Naive thymus-derived CD4-positive, alpha-beta T cell (primary cell): ENCODE results near the gene ADM2. TPM values are rescaled to one million over a fixed set of nuclear protein-coding genes. Genes with fewer than 3 reads are reported as not detected.
"Not testable (repeated sequence)": the region's sequence is repeated elsewhere in the genome, so short reads cannot be mapped to it uniquely, and the experiment has no call there.

Experiments
- ATAC-seq: fragments of 150-1000 bp; cut with Tn5 transposase; 2 replicates; pipeline ENCODE4 v1.10.0; 2021; ENCODE audit warnings: mild to moderate bottlenecking, moderate library complexity
- CTCF ChIA-PET: fragments of 350-600 bp; sonication (Branson Sonifier 250); formaldehyde crosslinking; loops from one replicate; lab custom pipeline; 2021; ENCODE audit warnings: antibody characterized with exemption; lab: Charles Lee
- POLR2A ChIA-PET: fragments of 350-600 bp; sonication (Branson Sonifier 250); formaldehyde crosslinking; loops from one replicate; lab custom pipeline; 2021; ENCODE audit warnings: antibody characterized with exemption, inconsistent platforms; lab: Charles Lee
- DNase-seq, 9 donors: peaks; one replicate each; pipeline versions ENCODE4 v3.0.0 to v3.0.0-alpha.2; 2020 to 2022; ENCODE audit warnings: mixed read lengths in 1 of 9
- H3K27ac ChIP-seq: one replicate; pipeline ENCODE4 v1.7.0; 2013; ENCODE audit warnings: mild to moderate bottlenecking, low read depth, low read length, moderate library complexity
- H3K27me3 ChIP-seq, 2 donors: one replicate each; pipeline ENCODE4 v1.7.0; 2013; ENCODE audit warnings: low read length in 2 of 2, mild to moderate bottlenecking in 2 of 2, moderate library complexity in 2 of 2; ENCODE audit not compliant: control insufficient read depth in 2 of 2, insufficient read depth in 2 of 2
- H3K36me3 ChIP-seq, 3 experiments: 1 replicate in 2 of 3; 2 replicates in 1 of 3; pipeline ENCODE4 v1.7.0; 2013; ENCODE audit warnings: low read length in 3 of 3, mild to moderate bottlenecking in 3 of 3, moderate library complexity in 1 of 3; ENCODE audit not compliant: insufficient read depth in 3 of 3, control insufficient read depth in 2 of 3
- H3K4me1 ChIP-seq, 2 donors: one replicate each; pipeline ENCODE4 v1.7.0; 2013; ENCODE audit warnings: low read length in 2 of 2, mild to moderate bottlenecking in 2 of 2, moderate library complexity in 1 of 2; ENCODE audit not compliant: control insufficient read depth in 2 of 2, insufficient read depth in 2 of 2
- H3K4me3 ChIP-seq: 2 replicates; pipeline ENCODE4 v1.7.0; 2013; ENCODE audit warnings: mild to moderate bottlenecking, low read length
- H3K9me3 ChIP-seq, 3 experiments: 1 replicate in 2 of 3; 2 replicates in 1 of 3; pipeline ENCODE4 v1.7.0; 2013; ENCODE audit warnings: low read length in 3 of 3; ENCODE audit not compliant: control insufficient read depth in 2 of 3
- H3K27ac Mint-ChIP-seq, 9 donors: one replicate each; pipeline ENCODE4 v1.8.0; 2020 to 2022; ENCODE audit warnings: mixed read lengths in 9 of 9, mild to moderate bottlenecking in 8 of 9, moderate library complexity in 5 of 9, inconsistent platforms in 2 of 9
- H3K27me3 Mint-ChIP-seq, 5 donors: one replicate each; pipeline ENCODE4 v1.8.0; 2021 to 2022; ENCODE audit warnings: mixed read lengths in 5 of 5, mild to moderate bottlenecking in 1 of 5
- H3K36me3 Mint-ChIP-seq, 5 donors: one replicate each; pipeline ENCODE4 v1.8.0; 2020 to 2022; ENCODE audit warnings: mixed read lengths in 5 of 5, mild to moderate bottlenecking in 3 of 5, inconsistent platforms in 1 of 5
- H3K4me1 Mint-ChIP-seq, 7 donors: one replicate each; pipeline ENCODE4 v1.8.0; 2020 to 2022; ENCODE audit warnings: mixed read lengths in 7 of 7, mild to moderate bottlenecking in 3 of 7, inconsistent platforms in 1 of 7
- H3K4me3 Mint-ChIP-seq, 10 donors: one replicate each; pipeline ENCODE4 v1.8.0; 2020 to 2022; ENCODE audit warnings: mild to moderate bottlenecking in 10 of 10, mixed read lengths in 10 of 10, moderate library complexity in 6 of 10, inconsistent platforms in 2 of 10
- H3K9me3 Mint-ChIP-seq, 11 donors: one replicate each; pipeline ENCODE4 v1.8.0; 2020 to 2022; ENCODE audit warnings: mixed read lengths in 11 of 11, mild to moderate bottlenecking in 4 of 11, inconsistent platforms in 1 of 11, moderate library complexity in 1 of 11
- intact Hi-C, 2 donors: fragments of 100-400 bp; cut with micrococcal nuclease; formaldehyde crosslinking; loops; one replicate each; pipeline ENCODE4 v1.15.1; 2023
- polyA plus RNA-seq, 2 donors: library from polyadenylated mRNA; unstranded; fragments of 300-500 nt; fragmentation: Illumina TruSeq; gene quantifications; one replicate each; pipeline ENCODE4 v1.2.3, GENCODE V29; 2021
- total RNA-seq, 6 experiments: library from RNA in 5 of 6; stranded (reverse) in 5 of 6; gene quantifications; 1 replicate in 5 of 6; 2 replicates in 1 of 6; pipeline ENCODE4 v1.2.3 and lab custom pipeline; 2021 to 2026

Gene ADM2
- total and polyA plus RNA-seq, 7 experiments from 2014 or later, result 0.24 to 4.5 (median 3.7) TPM

DNA sequence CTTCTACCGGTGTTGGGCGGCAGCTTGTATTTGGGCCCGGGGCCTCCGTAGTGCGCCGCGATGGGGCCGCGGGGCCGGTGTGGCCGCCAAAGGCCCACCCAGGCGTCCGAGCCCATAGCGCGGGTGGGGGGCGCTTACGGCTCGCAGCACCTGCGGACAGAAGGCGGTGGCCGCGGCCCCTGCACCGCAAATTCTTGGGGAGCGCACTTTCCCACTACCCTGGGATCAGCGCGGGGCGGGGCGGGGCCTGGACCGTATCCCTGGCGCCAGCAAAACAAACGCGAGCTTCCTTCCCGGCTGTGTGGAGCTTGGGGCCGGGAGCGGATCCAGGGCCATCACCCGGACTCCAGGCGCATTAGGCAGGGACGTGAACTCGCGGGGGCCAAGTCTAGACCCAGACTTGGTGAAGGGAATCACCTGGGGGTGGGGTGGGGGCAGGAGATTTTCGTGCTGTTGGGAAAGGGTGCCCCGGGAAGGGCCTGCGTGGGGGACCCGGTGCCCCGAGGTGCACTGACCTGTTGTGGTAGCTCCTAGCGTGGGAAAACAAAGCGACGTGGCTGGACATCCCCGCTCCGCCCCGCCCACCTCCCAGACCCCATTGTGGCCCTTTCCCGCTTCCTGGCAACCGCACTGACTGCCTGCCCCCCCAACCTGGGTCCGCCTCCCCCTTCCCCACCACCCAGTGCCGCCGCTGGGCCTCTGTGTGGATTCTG lies 50.8 kb downstream of the ADM2 start:
- peaks cover 0 to 54% (median 25%) of the 10 kb centered on the region in 7 donors for H3K4me1 Mint-ChIP-seq
- H3K4me3 ChIP-seq, result peak overlapping the region; percentile 86
- H3K36me3 Mint-ChIP-seq, result peaks cover 0 to 18% (median 0%) of the 10 kb centered on the region in 5 donors
- intact Hi-C loops, result loop anchor here (1.0 to 10.0 kb wide), 6 partner anchors 7 to 567 kb away; partner anchors contain the start of genes SYCE3 (in 2 of the 2), KLHDC7B (in 1 of the 2) and PIM3 (in 1 of the 2)
- ATAC-seq (no peak), DNase-seq (peak in 1 of 9 donors; percentile 54)
- ChIA-PET POLR2A (interaction anchor here (1.0 to 2.4 kb wide), 5 partner anchors 8 to 89 kb away, joined by 7 to 16 read pairs (median 9); partner anchors contain the start of genes CHKB and SYCE3), CTCF (interaction anchor here (1.2 kb wide), 1 partner anchor 31 kb away, joined by 4 read pairs; the partner anchor contains the start of gene SYCE3)
- H3K27ac Mint-ChIP-seq, result peak overlapping the region in 6 of 9 donors; percentile 28 to 100 (median 86)
- H3K27me3 Mint-ChIP-seq, result peaks cover 0 to 5% (median 0%) of the 10 kb centered on the region in 5 donors
- H3K36me3 ChIP-seq, result no peaks in the 10 kb centered on the region
- peaks cover 0 to 7% of the 10 kb centered on the region in 2 donors for H3K4me1 ChIP-seq
- H3K27ac ChIP-seq, result peak overlapping the region; percentile 84
- no peaks in the 10 kb centered on the region for H3K27me3 ChIP-seq
- H3K9me3 Mint-ChIP-seq, result no peaks in the 10 kb centered on the region
- H3K4me3 Mint-ChIP-seq, result peak overlapping the region; percentile 39 to 96 (median 85)
- no peaks in the 10 kb centered on the region for H3K9me3 ChIP-seq

DNA sequence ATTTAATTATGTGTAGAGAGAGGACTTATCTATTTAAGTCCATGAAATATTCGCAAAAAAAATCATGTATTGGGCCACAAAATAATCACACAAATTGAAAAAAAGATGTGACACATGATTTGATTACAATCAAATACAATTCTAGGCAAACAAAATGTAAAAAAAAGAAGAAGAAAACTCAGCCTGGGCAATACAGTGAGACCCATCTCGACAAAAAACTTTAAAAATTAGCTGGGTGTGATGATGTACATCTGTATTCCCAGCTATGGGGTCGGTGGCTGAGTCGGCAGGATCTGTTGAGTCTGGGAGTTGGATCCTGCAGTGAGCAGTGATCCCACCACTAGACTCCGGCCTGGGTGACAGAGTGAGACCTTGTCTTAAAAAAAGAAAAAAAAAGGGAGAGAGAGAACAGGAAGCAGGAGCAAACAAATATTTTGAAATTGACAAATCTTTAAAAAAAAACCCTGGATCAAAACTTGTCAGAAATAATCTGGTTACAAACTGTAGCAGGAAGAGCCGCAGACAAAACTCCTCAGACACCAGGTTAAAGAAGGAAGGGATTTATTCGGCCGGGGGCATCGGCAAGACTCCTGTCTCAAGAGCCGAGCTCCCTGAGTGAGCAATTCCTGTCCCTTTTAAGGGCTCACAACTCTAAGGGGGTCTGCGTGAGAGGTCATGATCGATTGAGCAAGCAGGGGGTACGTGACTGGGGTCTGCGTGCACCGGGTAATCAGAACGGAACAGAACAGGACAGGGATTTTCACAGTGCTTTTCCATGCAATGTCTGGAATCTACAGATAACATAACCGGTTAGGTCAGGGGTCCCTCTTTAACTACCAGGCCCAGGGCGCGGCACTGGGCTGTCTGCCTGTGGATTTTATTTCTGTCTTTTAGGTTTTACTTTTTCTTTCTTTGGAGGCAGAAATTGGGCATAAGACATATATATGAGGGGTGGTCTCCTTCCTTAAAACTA lies 51.8 kb downstream of the ADM2 start:
- DNase-seq, result no peak
- Histone ChIP-seq H3K27me3 (no peaks in the 10 kb centered on the region), H3K9me3 (no peaks in the 10 kb centered on the region), H3K4me3 (no peak overlapping the region), H3K36me3 (no peaks in the 10 kb centered on the region), H3K27ac (no peak overlapping the region), H3K4me1 (peaks cover 4 to 7% of the 10 kb centered on the region in 2 donors)
- H3K36me3 Mint-ChIP-seq, result peaks cover 0 to 15% (median 0%) of the 10 kb centered on the region in 5 donors
- ChIA-PET CTCF (interaction anchor here (1.2 kb wide), 1 partner anchor 30 kb away, joined by 4 read pairs; the partner anchor contains the start of gene SYCE3), POLR2A (interaction anchor here (2.0 to 2.4 kb wide), 2 partner anchors 30 to 88 kb away, joined by 9 to 10 read pairs; partner anchors contain the start of gene SYCE3)
- peaks cover 0 to 5% (median 0%) of the 10 kb centered on the region in 5 donors for H3K27me3 Mint-ChIP-seq
- peak overlapping the region; percentile 23 to 96 (median 68) for H3K4me3 Mint-ChIP-seq
- H3K4me1 Mint-ChIP-seq, result peaks cover 5 to 54% (median 22%) of the 10 kb centered on the region in 7 donors
- ATAC-seq, result no peak
- intact Hi-C loops, result loop anchor here in 1 of 2 donors (10.0 kb wide), 1 partner anchor 568 kb away; the partner anchor contains the start of gene PIM3
- no peaks in the 10 kb centered on the region for H3K9me3 Mint-ChIP-seq
- peak overlapping the region in 6 of 9 donors; percentile 51 to 100 (median 86) for H3K27ac Mint-ChIP-seq

DNA sequence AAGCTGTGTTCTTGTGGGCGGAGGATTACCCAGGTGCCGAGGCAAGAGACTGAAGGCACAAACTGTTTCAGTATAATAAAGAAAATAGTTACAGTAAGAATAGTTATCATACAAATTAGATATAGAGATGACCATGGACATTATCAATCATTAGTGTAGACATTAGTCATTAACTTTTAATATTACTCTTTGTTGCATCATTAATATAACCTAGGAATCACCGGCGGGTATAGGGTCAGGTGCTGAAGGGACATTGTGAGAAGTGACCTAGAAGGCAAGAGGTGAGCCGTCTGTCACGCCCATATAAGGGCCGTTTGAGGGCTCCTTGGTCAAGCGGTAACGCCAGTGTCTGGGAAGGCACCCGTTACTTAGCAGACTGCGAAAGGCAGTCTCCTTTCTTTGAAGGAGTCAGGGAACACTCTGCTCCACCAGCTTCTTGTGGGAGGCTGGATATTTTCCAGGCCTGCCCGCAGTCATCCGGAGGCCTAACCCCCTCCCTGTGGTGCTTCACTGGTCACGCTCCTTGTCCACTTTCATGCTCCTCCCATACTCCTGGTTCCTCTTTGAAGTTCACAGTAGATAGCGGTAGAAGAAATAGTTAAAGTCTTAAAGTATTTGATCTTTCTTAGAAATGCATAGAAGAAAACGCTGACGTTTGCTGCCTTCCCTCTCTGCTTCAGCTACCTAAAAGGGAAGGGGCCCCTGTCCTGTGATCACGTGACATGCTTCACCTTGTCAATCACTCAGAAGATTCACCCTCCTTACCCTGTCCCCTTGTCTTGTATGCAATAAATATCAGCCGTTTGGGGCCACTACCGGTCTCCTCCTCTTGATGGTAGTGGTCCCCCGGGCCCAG lies 52.7 kb downstream of the ADM2 start:
- H3K36me3 Mint-ChIP-seq, H3K9me3 ChIP-seq, H3K4me3 ChIP-seq, H3K36me3 ChIP-seq, H3K27me3 Mint-ChIP-seq, H3K27me3 ChIP-seq, DNase-seq, H3K27ac ChIP-seq, H3K9me3 Mint-ChIP-seq, ATAC-seq: not testable (repeated sequence)
- POLR2A ChIA-PET, result interaction anchor here (1.9 kb wide), 1 partner anchor 8 kb away, joined by 8 read pairs; the partner anchor contains the start of gene SCO2
- H3K4me3 Mint-ChIP-seq, result peak overlapping the region in 3 of 10 donors; percentile 24 to 96 (median 25)
- CTCF ChIA-PET, result interaction anchor here (1.4 to 3.7 kb wide), 2 partner anchors 8 to 14 kb away, joined by 3 to 20 read pairs; partner anchors contain the start of gene SCO2
- peaks cover 7 to 49% (median 28%) of the 10 kb centered on the region in 7 donors for H3K4me1 Mint-ChIP-seq
- H3K27ac Mint-ChIP-seq, result peak overlapping the region in 7 of 9 donors; percentile 2 to 100 (median 85)
- intact Hi-C loops, result loop anchor here in 1 of 2 donors (10.0 kb wide), 1 partner anchor 569 kb away; the partner anchor contains the start of gene PIM3
- peaks cover 11 to 12% of the 10 kb centered on the region in 2 donors for H3K4me1 ChIP-seq

DNA sequence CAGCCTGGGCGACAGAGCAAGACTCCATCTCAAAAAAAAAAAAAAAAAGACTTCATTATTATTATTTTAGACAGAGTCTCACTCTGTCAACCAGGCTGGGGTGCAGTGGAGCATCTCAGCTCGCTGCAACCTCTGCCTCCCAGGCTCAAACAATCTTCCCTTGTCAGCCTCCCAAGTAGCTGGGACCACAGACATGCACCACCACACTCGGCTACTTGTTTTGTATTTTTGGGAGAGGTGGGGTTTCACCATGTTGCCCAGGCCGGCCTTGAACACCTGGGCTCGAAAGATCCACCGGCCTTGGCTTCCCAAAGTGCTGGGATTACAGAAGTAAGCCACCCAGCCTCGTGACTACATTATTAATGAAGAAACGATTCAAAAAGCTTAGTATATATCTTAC lies 53.8 kb downstream of the ADM2 start:
- Histone ChIP-seq H3K4me1 (peaks cover 19 to 20% of the 10 kb centered on the region in 2 donors), H3K4me3 (no peak overlapping the region), H3K9me3 (no peaks in the 10 kb centered on the region), H3K36me3 (no peaks in the 10 kb centered on the region), H3K27me3 (no peaks in the 10 kb centered on the region), H3K27ac (no peak overlapping the region)
- ChIA-PET POLR2A (interaction anchor here (0.9 to 1.9 kb wide), 2 partner anchors 9 to 86 kb away, joined by 3 to 8 read pairs; partner anchors contain the start of gene SCO2), CTCF (interaction anchor here (1.4 to 3.7 kb wide), 2 partner anchors 9 to 13 kb away, joined by 3 to 20 read pairs; partner anchors contain the start of gene SCO2)
- Mint-ChIP-seq H3K36me3 (peaks cover 0 to 10% (median 0%) of the 10 kb centered on the region in 5 donors), H3K27me3 (peaks cover 0 to 5% (median 0%) of the 10 kb centered on the region in 5 donors), H3K4me1 (peaks cover 16 to 58% (median 33%) of the 10 kb centered on the region in 7 donors), H3K4me3 (no peak overlapping the region), H3K27ac (peak overlapping the region in 3 of 9 donors; percentile 9 to 100 (median 74)), H3K9me3 (no peaks in the 10 kb centered on the region)
- DNase-seq (no peak), ATAC-seq (no peak)
- intact Hi-C loops, result loop anchor here in 1 of 2 donors (10.0 kb wide), 1 partner anchor 570 kb away; the partner anchor contains the start of gene PIM3
